Keratinocyte (primary cell): ENCODE data around the gene GTF3A.

ENCODE experiments used
- EZH2 ChIP-seq: IDR thresholded peaks from one replicate; pipeline ENCODE4 v1.6.1; 2012; ENCODE audit warnings: inconsistent platforms, mild to moderate bottlenecking, low read length, moderate library complexity
- TF ChIP-seq, protein P1 (sequence below), 3 experiments: IDR thresholded peaks in 1 of 3; conservative IDR thresholded peaks in 1 of 3; optimal IDR thresholded peaks in 1 of 3; 2 replicates in 2 of 3; 3 replicates in 1 of 3; pipeline versions ENCODE3 to v1.5.1; 2011; ENCODE audit warnings: low read length in 3 of 3, mild to moderate bottlenecking in 3 of 3, moderate library complexity in 2 of 3, control low read depth in 1 of 3, inconsistent platforms in 1 of 3; ENCODE audit not compliant: insufficient read depth in 2 of 3; ENCODE audit errors: extremely low read depth in 1 of 3

DNA sequence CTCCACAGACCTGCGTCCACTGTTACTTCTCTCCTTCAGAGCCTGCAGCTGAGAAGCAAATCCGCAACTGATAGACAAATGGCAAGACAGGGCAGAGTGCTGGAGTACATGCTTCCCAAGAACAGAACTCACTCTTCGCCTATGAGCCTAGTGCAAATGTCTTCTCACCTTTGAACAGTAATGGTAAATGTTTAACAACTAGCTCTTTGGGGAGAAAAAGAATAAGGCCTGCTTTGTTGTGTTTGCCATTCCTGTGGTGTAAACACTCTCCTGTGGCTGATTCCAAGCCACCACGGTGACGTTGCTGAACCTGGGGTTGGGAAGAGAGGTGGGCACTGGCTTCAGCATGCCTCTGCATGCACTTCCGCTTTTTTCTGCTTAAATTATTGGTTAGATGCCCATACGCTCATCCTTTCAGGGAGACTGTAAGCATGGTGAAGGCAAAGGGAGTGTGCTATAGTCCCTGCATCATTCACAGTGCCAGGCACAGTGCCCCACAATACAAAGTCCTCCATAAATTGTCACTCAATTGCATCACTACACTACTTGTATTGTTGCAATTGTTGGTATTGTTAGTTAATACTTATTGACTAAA, 28.1 kb upstream of the GTF3A start:
- no peak for TF ChIP-seq EZH2
- TF ChIP-seq, protein P1, sequence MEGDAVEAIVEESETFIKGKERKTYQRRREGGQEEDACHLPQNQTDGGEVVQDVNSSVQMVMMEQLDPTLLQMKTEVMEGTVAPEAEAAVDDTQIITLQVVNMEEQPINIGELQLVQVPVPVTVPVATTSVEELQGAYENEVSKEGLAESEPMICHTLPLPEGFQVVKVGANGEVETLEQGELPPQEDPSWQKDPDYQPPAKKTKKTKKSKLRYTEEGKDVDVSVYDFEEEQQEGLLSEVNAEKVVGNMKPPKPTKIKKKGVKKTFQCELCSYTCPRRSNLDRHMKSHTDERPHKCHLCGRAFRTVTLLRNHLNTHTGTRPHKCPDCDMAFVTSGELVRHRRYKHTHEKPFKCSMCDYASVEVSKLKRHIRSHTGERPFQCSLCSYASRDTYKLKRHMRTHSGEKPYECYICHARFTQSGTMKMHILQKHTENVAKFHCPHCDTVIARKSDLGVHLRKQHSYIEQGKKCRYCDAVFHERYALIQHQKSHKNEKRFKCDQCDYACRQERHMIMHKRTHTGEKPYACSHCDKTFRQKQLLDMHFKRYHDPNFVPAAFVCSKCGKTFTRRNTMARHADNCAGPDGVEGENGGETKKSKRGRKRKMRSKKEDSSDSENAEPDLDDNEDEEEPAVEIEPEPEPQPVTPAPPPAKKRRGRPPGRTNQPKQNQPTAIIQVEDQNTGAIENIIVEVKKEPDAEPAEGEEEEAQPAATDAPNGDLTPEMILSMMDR (optimal IDR thresholded peaks at IDR 0.05 in 1 of 3, IDR thresholded peaks at IDR 0.05 in 1 of 3, conservative IDR thresholded peaks at IDR 0.05 in 1 of 3; ENCODE audit: extremely low read depth in 1 of 3, insufficient read depth in 2 of 3, low read length in 3 of 3): no peak
